Stomach (tissue), 4 donors: ENCODE measurements around the gene COL11A1.

Experiments
- POLR2A ChIP-seq, 4 donors: fragments of 450-650 bp; IDR thresholded peaks; one replicate each; pipeline ENCODE4 v1.6.1; 2016; ENCODE audit warnings: antibody characterized with exemption in 4 of 4, control low read depth in 2 of 4, mild to moderate bottlenecking in 1 of 4, moderate library complexity in 1 of 4
- POLR2AphosphoS5 ChIP-seq, 3 donors: sonication (generic); formaldehyde crosslinking; IDR thresholded peaks; one replicate each; pipeline ENCODE4 v1.6.1; 2016; ENCODE audit warnings: antibody characterized with exemption in 3 of 3
- TF ChIP-seq, protein P1 (sequence below), 7 experiments: fragments of 450-650 bp in 4 of 7; fragments of 200-600 bp in 3 of 7; sonication (generic) in 3 of 7; IDR thresholded peaks; one replicate each; pipeline ENCODE4 v1.5.1; 2016 to 2019; ENCODE audit warnings: antibody characterized with exemption in 7 of 7, control low read depth in 2 of 7, mild to moderate bottlenecking in 1 of 7

DNA sequence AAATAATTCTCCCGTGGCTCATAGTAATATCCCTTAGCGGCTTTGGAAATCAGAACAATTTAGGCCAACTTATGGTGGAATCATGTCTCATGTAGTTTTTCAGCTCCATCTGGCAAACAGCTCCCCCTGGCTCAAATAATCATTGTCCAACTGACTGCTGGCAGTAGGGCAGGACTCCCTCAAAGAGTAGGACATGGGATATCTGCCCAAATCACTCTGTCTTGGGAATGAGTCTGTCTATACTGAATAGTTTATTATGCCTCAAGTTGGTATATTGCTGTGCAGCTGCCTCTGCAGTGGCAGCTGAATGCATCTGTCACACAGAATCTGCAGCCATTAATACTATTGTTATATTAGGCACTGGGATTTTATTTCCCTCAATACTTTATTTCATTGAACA, 255.7 kb downstream of the COL11A1 start:
- TF ChIP-seq, protein P1, sequence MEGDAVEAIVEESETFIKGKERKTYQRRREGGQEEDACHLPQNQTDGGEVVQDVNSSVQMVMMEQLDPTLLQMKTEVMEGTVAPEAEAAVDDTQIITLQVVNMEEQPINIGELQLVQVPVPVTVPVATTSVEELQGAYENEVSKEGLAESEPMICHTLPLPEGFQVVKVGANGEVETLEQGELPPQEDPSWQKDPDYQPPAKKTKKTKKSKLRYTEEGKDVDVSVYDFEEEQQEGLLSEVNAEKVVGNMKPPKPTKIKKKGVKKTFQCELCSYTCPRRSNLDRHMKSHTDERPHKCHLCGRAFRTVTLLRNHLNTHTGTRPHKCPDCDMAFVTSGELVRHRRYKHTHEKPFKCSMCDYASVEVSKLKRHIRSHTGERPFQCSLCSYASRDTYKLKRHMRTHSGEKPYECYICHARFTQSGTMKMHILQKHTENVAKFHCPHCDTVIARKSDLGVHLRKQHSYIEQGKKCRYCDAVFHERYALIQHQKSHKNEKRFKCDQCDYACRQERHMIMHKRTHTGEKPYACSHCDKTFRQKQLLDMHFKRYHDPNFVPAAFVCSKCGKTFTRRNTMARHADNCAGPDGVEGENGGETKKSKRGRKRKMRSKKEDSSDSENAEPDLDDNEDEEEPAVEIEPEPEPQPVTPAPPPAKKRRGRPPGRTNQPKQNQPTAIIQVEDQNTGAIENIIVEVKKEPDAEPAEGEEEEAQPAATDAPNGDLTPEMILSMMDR (IDR thresholded peaks at IDR 0.05) = no peak
- TF ChIP-seq POLR2AphosphoS5 (IDR thresholded peaks at IDR 0.05) (no peak), POLR2A (IDR thresholded peaks at IDR 0.05) (no peak)
